Adrenal gland (tissue), 12 donors: Measurements from ENCODE around the gene UBE2M. TPM values are rescaled to one million over a fixed set of nuclear protein-coding genes. Genes with fewer than 3 reads are reported as not detected.

ENCODE experiments used
- DNase-seq, 7 donors: peaks; one replicate each; pipeline ENCODE4 v3.0.0-alpha.2; 2019 to 2020
- H3K27ac ChIP-seq, 5 donors: fragments of 200-600 bp; sonication (generic) in 4 of 5; 1 replicate in 3 of 5; 2 replicates in 2 of 5; pipeline versions ENCODE4 v1.5.1 to v1.8.0; 2016 to 2020; ENCODE audit warnings: mild to moderate bottlenecking in 1 of 5
- H3K27me3 ChIP-seq: fragments of 200-600 bp; 2 replicates; pipeline ENCODE4 v1.8.0; 2021
- H3K36me3 ChIP-seq, 2 donors: fragments of 200-600 bp; replicated peaks in 1 of 2; 1 replicate in 1 of 2; 2 replicates in 1 of 2; pipeline versions ENCODE4 v1.5.1 to v1.8.0; 2018 to 2022
- H3K4me1 ChIP-seq, 2 donors: fragments of 200-600 bp; replicated peaks in 1 of 2; 1 replicate in 1 of 2; 2 replicates in 1 of 2; pipeline versions ENCODE4 v1.5.1 to v1.8.0; 2018 to 2021
- H3K4me3 ChIP-seq, 4 donors: fragments of 200-600 bp; sonication (generic) in 3 of 4; one replicate each; pipeline ENCODE4 v1.5.1; 2016 to 2018
- H3K9me3 ChIP-seq, 3 donors: fragments of 200-600 bp; sonication (generic) in 1 of 3; replicated peaks in 1 of 3; 1 replicate in 2 of 3; 2 replicates in 1 of 3; pipeline versions ENCODE4 v1.5.1 to v1.8.0; 2016 to 2021
- CTCF ChIP-seq, 6 experiments: fragments of 450-650 bp in 4 of 6; fragments of 200-600 bp in 2 of 6; sonication (generic) in 1 of 6; IDR thresholded peaks; 1 replicate in 5 of 6; 2 replicates in 1 of 6; pipeline versions ENCODE4 v1.5.1 to v1.8.0; 2016 to 2021; ENCODE audit warnings: antibody characterized with exemption in 6 of 6, mild to moderate bottlenecking in 2 of 6, moderate library complexity in 1 of 6
- POLR2A ChIP-seq, 2 donors: fragments of 450-650 bp; IDR thresholded peaks; one replicate each; pipeline ENCODE4 v1.6.1; 2017; ENCODE audit warnings: antibody characterized with exemption in 2 of 2, mild to moderate bottlenecking in 2 of 2, moderate library complexity in 1 of 2
- WGBS, 4 donors: extraction: QIAGEN DNeasy Blood & Tissue Kit in 2 of 4; methylation state at CpG; one replicate each; pipeline versions ENCODE4 v1.1.5 to v1.1.7; 2013 to 2017; 5-methylcytosine and 5-hydroxymethylcytosine counted together
- intact Hi-C, 2 donors: fragments of 100-400 bp; cut with DNase I; formaldehyde crosslinking; loops; one replicate each; pipeline versions ENCODE4 v1.14.1 to v1.15.0; 2022 to 2023
- polyA plus RNA-seq, 3 donors: library from polyadenylated mRNA; stranded (reverse); fragments of 200-250 nt in 2 of 3; fragments of 350-450 nt in 1 of 3; fragmentation: Illumina TruSeq in 1 of 3; extraction: RNeasy Lipid Tissue Mini Kit (QIAGEN cat#74804) in 1 of 3; gene quantifications; one replicate each; pipeline ENCODE4 v1.2.3, GENCODE V29; 2013 to 2014
- total RNA-seq, 9 donors: library from RNA; depleted of rRNA in 4 of 9; stranded (reverse); fragments of >200 nt in 4 of 9; fragments of 120-200 nt in 1 of 9; fragmentation: NEBNext Ultra II Directional in 1 of 9; extraction: Animal tissue kit (Norgen Biotek cat#: 25700) in 1 of 9; gene quantifications; one replicate each; pipeline versions ENCODE4 v1.1.0 to v1.2.4, GENCODE V29; 2013 to 2023
- donor health status: healthy with polysubstance abuse.
- donor health status: Bipolar disorder and iron deficiency.
- donor health status: DM: yes; HTN: yes; CAD: no.
- donor health status: DM: no; HTN: no; CAD: no.
- donor health status: DM: no; HTN: no; CAD: no.
- donor health status: DM: yes; HTN: yes; CAD: no.

The UBE2M gene
- total and polyA plus RNA-seq, 12 donors = 19.9 to 193 (median 66.4) TPM

GRCh38 chr19:58551577-58552471, 6.6 kb downstream of the UBE2M start:
- Histone ChIP-seq H3K27me3 (no peaks in the 10 kb centered on the region), H3K36me3 (peaks cover 0 to 79% of the 10 kb centered on the region in 2 donors), H3K4me1 (peaks cover 22 to 40% of the 10 kb centered on the region in 2 donors), H3K9me3 (no peaks in the 10 kb centered on the region), H3K27ac (no peak overlapping the region), H3K4me3 (no peak overlapping the region)
- intact Hi-C loops = no loop called here
- peak in 2 of 7 donors; percentile 29 to 52 for DNase-seq
- TF ChIP-seq POLR2A (IDR thresholded peaks at IDR 0.05) (no peak), CTCF (IDR thresholded peaks at IDR 0.05) (no peak)
- WGBS, 4 donors = 92 to 95% (median 95%) methylated on average over 13 to 18 of the region's 18 CpGs

GRCh38 chr19:58551123-58551497, 7.3 kb downstream of the UBE2M start:
- Histone ChIP-seq H3K36me3 (peaks cover 0 to 72% of the 10 kb centered on the region in 2 donors), H3K4me1 (peaks cover 26 to 40% of the 10 kb centered on the region in 2 donors), H3K27me3 (no peaks in the 10 kb centered on the region), H3K9me3 (no peaks in the 10 kb centered on the region), H3K4me3 (no peak overlapping the region), H3K27ac (no peak overlapping the region)
- WGBS, 4 donors = 14 to 17% (median 15%) methylated on average over 1 of the region's 1 CpG
- intact Hi-C loops = no loop called here
- TF ChIP-seq POLR2A (IDR thresholded peaks at IDR 0.05) (no peak), CTCF (IDR thresholded peaks at IDR 0.05) (no peak)
- peak in 1 of 7 donors; percentile 53 for DNase-seq

GRCh38 chr19:58550362-58551122, 7.9 kb downstream of the UBE2M start:
- Histone ChIP-seq H3K27ac (no peak overlapping the region), H3K36me3 (peaks cover 0 to 66% of the 10 kb centered on the region in 2 donors)

More at GRCh38 chr19:58550362-58551122, 7.9 kb downstream of the UBE2M start:
- TF ChIP-seq CTCF (IDR thresholded peaks at IDR 0.05) (no peak), POLR2A (IDR thresholded peaks at IDR 0.05) (no peak)
- H3K27me3 ChIP-seq = no peaks in the 10 kb centered on the region
- DNase-seq = peak in 1 of 7 donors; percentile 54
- no peak overlapping the region for H3K4me3 ChIP-seq
- intact Hi-C loops = no loop called here
- H3K4me1 ChIP-seq = peaks cover 28 to 40% of the 10 kb centered on the region in 2 donors
- H3K9me3 ChIP-seq = no peaks in the 10 kb centered on the region
- 82 to 91% (median 86%) methylated on average over 10 to 13 of the region's 13 CpGs for WGBS, 4 donors
